IMR-90 (cell line): ENCODE measurements around the gene NDEL1. TPM values are rescaled to one million over a fixed set of nuclear protein-coding genes. Genes with fewer than 3 reads are reported as not detected.

Source experiments
- ATAC-seq: fragments of 200-7000 bp; cut with Tn5 transposase; 2 replicates; pipeline ENCODE4 v1.9.1; 2020; ENCODE audit warnings: low read depth, mild to moderate bottlenecking, moderate library complexity
- BruUV-seq: library from RNA; stranded (reverse); fragments of 400-500 nt; replicated peaks from 2 replicates; lab custom pipeline; 2021; lab: Mats Ljungman, UMichigan
- CTCF ChIA-PET: fragments of 300-600 bp; formaldehyde crosslinking; extraction: SDS; loops from one replicate; lab custom pipeline; 2021; ENCODE audit warnings: antibody characterized with exemption; lab: Yijun Ruan, JAX
- POLR2A ChIA-PET: fragments of 300-600 bp; sonication (Branson Sonifier 250); formaldehyde crosslinking; loops from one replicate; lab custom pipeline; 2022; ENCODE audit warnings: antibody characterized with exemption; ENCODE audit not compliant: unreplicated experiment; lab: Charles Lee
- DNase-seq: peaks from one replicate; pipeline ENCODE4 v3.0.0; 2013
- H2AFZ ChIP-seq: replicated peaks from 2 replicates; pipeline ENCODE3; 2013; ENCODE audit warnings: low read length, mild to moderate bottlenecking; ENCODE audit not compliant: poor library complexity
- H2AK5ac ChIP-seq: 2 replicates; pipeline ENCODE4 v1.6.1; 2013; ENCODE audit warnings: low read depth, low read length, inconsistent platforms
- H2AK9ac ChIP-seq: replicated peaks from 2 replicates; pipeline ENCODE3; 2013; ENCODE audit warnings: mild to moderate bottlenecking, low read depth, low read length, moderate library complexity; ENCODE audit not compliant: poor library complexity
- H2BK120ac ChIP-seq: 2 replicates; pipeline ENCODE4 v1.6.1; 2013; ENCODE audit warnings: low read depth, low read length, inconsistent platforms
- H2BK15ac ChIP-seq: 3 replicates; pipeline ENCODE4 v1.6.1; 2013; ENCODE audit warnings: low read depth, low read length, inconsistent platforms
- H2BK20ac ChIP-seq: 2 replicates; pipeline ENCODE4 v1.6.1; 2013; ENCODE audit warnings: low read depth, mild to moderate bottlenecking, inconsistent platforms, low read length, moderate library complexity
- H2BK5ac ChIP-seq: 2 replicates; pipeline ENCODE4 v1.6.1; 2013; ENCODE audit warnings: mild to moderate bottlenecking, low read depth, low read length, inconsistent platforms; ENCODE audit not compliant: poor library complexity, severe bottlenecking
- H3K14ac ChIP-seq: replicated peaks from 2 replicates; pipeline ENCODE4 v1.6.1; 2013; ENCODE audit warnings: low read depth, low read length, inconsistent platforms
- H3K18ac ChIP-seq: 2 replicates; pipeline ENCODE4 v1.6.1; 2013; ENCODE audit warnings: low read depth, low read length, control low read depth
- H3K23ac ChIP-seq: 2 replicates; pipeline ENCODE4 v1.6.1; 2013; ENCODE audit warnings: low read depth, low read length, inconsistent platforms
- H3K27ac ChIP-seq: 2 replicates; pipeline ENCODE4 v1.5.1; 2013; ENCODE audit warnings: mild to moderate bottlenecking, control low read depth, low read length; ENCODE audit not compliant: insufficient read depth
- H3K27me3 ChIP-seq: 2 replicates; pipeline ENCODE4 v1.6.1; 2013; ENCODE audit warnings: low read length; ENCODE audit not compliant: control insufficient read depth, insufficient read depth
- H3K36me3 ChIP-seq: 2 replicates; pipeline ENCODE4 v1.6.1; 2013; ENCODE audit warnings: low read length, mixed read lengths; ENCODE audit not compliant: control insufficient read depth, insufficient read depth
- H3K4ac ChIP-seq: 2 replicates; pipeline ENCODE4 v1.6.1; 2013; ENCODE audit warnings: low read depth, low read length, inconsistent platforms
- H3K4me1 ChIP-seq: 2 replicates; pipeline ENCODE4 v1.6.1; 2013; ENCODE audit warnings: low read length, mixed read lengths; ENCODE audit not compliant: control insufficient read depth, insufficient read depth
- H3K4me2 ChIP-seq: 2 replicates; pipeline ENCODE4 v1.6.1; 2013; ENCODE audit warnings: low read depth, mild to moderate bottlenecking, control low read depth, low read length, moderate library complexity
- H3K4me3 ChIP-seq: 2 replicates; pipeline ENCODE4 v1.5.1; 2013; ENCODE audit warnings: low read depth, mild to moderate bottlenecking, control low read depth, low read length, moderate library complexity; ENCODE audit not compliant: insufficient read depth
- H3K56ac ChIP-seq: 2 replicates; pipeline ENCODE4 v1.6.1; 2013; ENCODE audit warnings: low read length, inconsistent platforms; ENCODE audit not compliant: insufficient read depth; ENCODE audit errors: extremely low read depth
- H3K79me1 ChIP-seq, 2 experiments: 2 replicates each; pipeline ENCODE4 v1.6.1; 2013; ENCODE audit warnings: low read length in 2 of 2, inconsistent platforms in 1 of 2, low read depth in 1 of 2
- H3K9ac ChIP-seq: 2 replicates; pipeline ENCODE4 v1.6.1; 2013; ENCODE audit warnings: low read depth, low read length, control low read depth
- H3K9me1 ChIP-seq: 2 replicates; pipeline ENCODE4 v1.6.1; 2013; ENCODE audit warnings: low read length, inconsistent platforms; ENCODE audit not compliant: insufficient read depth
- H3K9me3 ChIP-seq: 2 replicates; pipeline ENCODE4 v1.6.1; 2013; ENCODE audit warnings: low read length; ENCODE audit not compliant: control insufficient read depth, insufficient read depth
- H4K20me1 ChIP-seq: 2 replicates; pipeline ENCODE4 v1.6.1; 2013; ENCODE audit warnings: low read length, inconsistent platforms; ENCODE audit not compliant: insufficient read depth
- H4K5ac ChIP-seq: 2 replicates; pipeline ENCODE4 v1.6.1; 2013; ENCODE audit warnings: mild to moderate bottlenecking, low read depth, low read length, control low read depth
- H4K8ac ChIP-seq, 2 experiments: 2 replicates each; pipeline ENCODE4 v1.6.1; 2013; ENCODE audit warnings: low read depth in 2 of 2, low read length in 2 of 2, control low read depth in 1 of 2, inconsistent platforms in 1 of 2
- H4K91ac ChIP-seq: 2 replicates; pipeline ENCODE4 v1.6.1; 2013; ENCODE audit warnings: low read depth, low read length, inconsistent platforms; ENCODE audit not compliant: insufficient read depth
- BHLHE40 ChIP-seq: fragments of 150-350 bp; IDR thresholded peaks from 2 replicates; pipeline ENCODE4 v1.6.1; 2016; ENCODE audit warnings: mild to moderate bottlenecking, low read depth, low read length
- CEBPB ChIP-seq: IDR thresholded peaks from 2 replicates; pipeline ENCODE4 v1.6.1; 2012; ENCODE audit warnings: low read depth, low read length, improper control_type of control experiment
- CHD1 ChIP-seq: IDR thresholded peaks from 2 replicates; pipeline ENCODE4 v1.6.1; 2012; ENCODE audit warnings: low read depth, low read length, improper control_type of control experiment
- CTCF ChIP-seq: conservative IDR thresholded peaks from 2 replicates; pipeline ENCODE4 v1.5.1; 2012; ENCODE audit warnings: mild to moderate bottlenecking, low read depth, low read length, improper control_type of control experiment
- FOS ChIP-seq: fragments of 150-350 bp; IDR thresholded peaks from 2 replicates; pipeline ENCODE4 v1.6.1; 2016; ENCODE audit warnings: low read depth, low read length
- MAFK ChIP-seq: IDR thresholded peaks from 2 replicates; pipeline ENCODE4 v1.6.1; 2012; ENCODE audit warnings: low read depth, low read length, improper control_type of control experiment
- MAZ ChIP-seq: IDR thresholded peaks from 2 replicates; pipeline ENCODE4 v1.6.1; 2012; ENCODE audit warnings: low read depth, mild to moderate bottlenecking, low read length, improper control_type of control experiment, moderate library complexity, borderline replicate concordance
- MXI1 ChIP-seq: IDR thresholded peaks from 2 replicates; pipeline ENCODE4 v1.6.1; 2012; ENCODE audit warnings: low read depth, mild to moderate bottlenecking, low read length, moderate library complexity, borderline replicate concordance
- NFE2L2 ChIP-seq: fragments of 150-350 bp; IDR thresholded peaks from 2 replicates; pipeline ENCODE4 v1.6.1; 2016; ENCODE audit warnings: low read depth, mild to moderate bottlenecking, low read length
- POLR2A ChIP-seq: IDR thresholded peaks from 2 replicates; pipeline ENCODE4 v1.6.1; 2012; ENCODE audit warnings: mild to moderate bottlenecking, low read depth, low read length
- RAD21 ChIP-seq: IDR thresholded peaks from 2 replicates; pipeline ENCODE4 v1.6.1; 2012; ENCODE audit warnings: low read length, improper control_type of control experiment
- RCOR1 ChIP-seq: IDR thresholded peaks from 2 replicates; pipeline ENCODE4 v1.6.1; 2012; ENCODE audit warnings: mild to moderate bottlenecking, low read length, improper control_type of control experiment; ENCODE audit not compliant: insufficient replicate concordance
- RFX5 ChIP-seq: IDR thresholded peaks from 2 replicates; pipeline ENCODE4 v1.8.0; 2012; ENCODE audit warnings: low read depth, mild to moderate bottlenecking, low read length, moderate library complexity
- SMC3 ChIP-seq: fragments of 150-350 bp; IDR thresholded peaks from 2 replicates; pipeline ENCODE4 v1.6.1; 2016; ENCODE audit warnings: low read depth, mild to moderate bottlenecking, antibody characterized with exemption, low read length, moderate library complexity
- USF2 ChIP-seq: fragments of 150-350 bp; IDR thresholded peaks from 2 replicates; pipeline ENCODE4 v1.6.1; 2017; ENCODE audit warnings: mild to moderate bottlenecking, antibody characterized with exemption, low read length, low read depth
- WGBS, 2 experiments: methylation state at CpG; one replicate each; pipeline versions ENCODE4 v1.1.5 to v1.1.7; 2013; ENCODE audit warnings: missing lambda C conversion rate in 2 of 2; ENCODE audit not compliant: insufficient read length in 1 of 2; ENCODE audit errors: extremely low coverage in 2 of 2; 5-methylcytosine and 5-hydroxymethylcytosine counted together
- dilution Hi-C: fragments of 300-500 bp; cut with HindIII; formaldehyde crosslinking; loops from one replicate; pipeline ENCODE4 v1.14.3; 2018; ENCODE audit warnings: low sequenced_read_pairs; ENCODE audit not compliant: unreplicated experiment
- in situ Hi-C: fragments of 300-500 bp; cut with MboI; formaldehyde crosslinking; loops from 3 replicates; pipeline ENCODE4 v1.14.3; 2019; ENCODE audit warnings: low sequenced_read_pairs, inconsistent platforms, mixed read lengths
- intact Hi-C: fragments of 100-400 bp; cut with micrococcal nuclease; formaldehyde crosslinking; loops from 2 replicates; pipeline ENCODE4 v1.10.0; 2022
- polyA plus RNA-seq, 3 experiments: library from polyadenylated mRNA; depleted of rRNA; stranded (reverse); fragments of >200 nt; gene quantifications; 2 replicates each; pipeline ENCODE4 v1.2.3, GENCODE V29; 2012; ENCODE audit warnings: low replicate concordance in 1 of 3
- total RNA-seq: library from RNA; depleted of rRNA; stranded (reverse); fragments of >200 nt; gene quantifications from 2 replicates; pipeline ENCODE4 v1.2.3, GENCODE V29; 2012
- TF ChIP-seq, protein P1 (sequence below): fragments of 150-350 bp; IDR thresholded peaks from 2 replicates; pipeline ENCODE4 v1.6.1; 2016; ENCODE audit warnings: low read depth, mild to moderate bottlenecking, low read length, moderate library complexity, borderline replicate concordance

Gene NDEL1
- total and polyA plus RNA-seq, 2 of the 4 experiments (the other 2 are of a cell fraction) = 28.9 to 95.6 TPM

DNA sequence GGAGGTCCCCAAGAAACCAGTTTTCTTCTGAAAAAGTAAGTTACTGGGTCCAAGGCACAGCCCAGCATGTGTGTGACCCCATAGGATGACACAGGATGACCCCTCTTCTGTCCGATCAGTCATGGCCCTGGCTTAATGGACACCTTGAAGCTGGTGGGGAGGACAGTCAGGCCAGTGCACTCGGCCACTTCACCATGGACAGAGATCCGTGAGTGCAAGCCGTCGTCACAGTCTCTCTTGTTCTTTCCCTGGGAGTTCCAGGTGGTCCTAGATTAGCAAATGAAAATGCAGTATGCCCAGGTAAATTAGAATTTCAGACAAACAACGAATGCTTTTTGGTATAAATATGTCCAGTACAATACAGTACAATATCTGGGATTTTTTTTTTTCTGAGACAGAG is 36.7 kb upstream of the NDEL1 start:
- intact Hi-C loops = no loop called here
- no peak overlapping the region for H3K9ac ChIP-seq
- dilution Hi-C loops = no loop called here
- no peaks in the 10 kb centered on the region for H3K9me3 ChIP-seq
- H4K5ac ChIP-seq = no peak overlapping the region
- H4K20me1 ChIP-seq = no peaks in the 10 kb centered on the region
- no peaks in the 10 kb centered on the region for H3K9me1 ChIP-seq
- no peak overlapping the region for H3K4me3 ChIP-seq
- H3K27me3 ChIP-seq = peaks cover 39% of the 10 kb centered on the region
- no peak overlapping the region for H2AFZ ChIP-seq
- H3K27ac ChIP-seq = no peak overlapping the region
- H3K4ac ChIP-seq = no peak overlapping the region
- TF ChIP-seq CHD1 (no peak), SMC3 (no peak), FOS (no peak), NFE2L2 (no peak), RFX5 (no peak), MXI1 (no peak), RCOR1 (no peak), POLR2A (no peak), MAFK (no peak), MAZ (no peak), RAD21 (no peak), USF2 (no peak), CTCF (no peak), BHLHE40 (no peak), CEBPB (no peak)
- TF ChIP-seq, protein P1, sequence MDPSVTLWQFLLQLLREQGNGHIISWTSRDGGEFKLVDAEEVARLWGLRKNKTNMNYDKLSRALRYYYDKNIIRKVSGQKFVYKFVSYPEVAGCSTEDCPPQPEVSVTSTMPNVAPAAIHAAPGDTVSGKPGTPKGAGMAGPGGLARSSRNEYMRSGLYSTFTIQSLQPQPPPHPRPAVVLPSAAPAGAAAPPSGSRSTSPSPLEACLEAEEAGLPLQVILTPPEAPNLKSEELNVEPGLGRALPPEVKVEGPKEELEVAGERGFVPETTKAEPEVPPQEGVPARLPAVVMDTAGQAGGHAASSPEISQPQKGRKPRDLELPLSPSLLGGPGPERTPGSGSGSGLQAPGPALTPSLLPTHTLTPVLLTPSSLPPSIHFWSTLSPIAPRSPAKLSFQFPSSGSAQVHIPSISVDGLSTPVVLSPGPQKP = no peak
- no peaks in the 10 kb centered on the region for H3K36me3 ChIP-seq
- 62% methylated on average over 4 of the region's 6 CpGs; no CpG with 5 or more reads in 1 of the 2 experiments for WGBS, 2 experiments
- no peak overlapping the region for H2AK9ac ChIP-seq
- H3K23ac ChIP-seq = no peak overlapping the region
- BruUV-seq = no TSS peak
- H3K4me2 ChIP-seq = no peak overlapping the region
- POLR2A ChIA-PET = no interaction called here
- in situ Hi-C loops = no loop called here
- no peaks in the 10 kb centered on the region for H3K79me1 ChIP-seq
- no peak overlapping the region for H2BK20ac ChIP-seq
- H3K4me1 ChIP-seq = 0 out of 2 replicates have a peak, but pooled peaks cover 1% of the 10 kb centered on the region
- H3K56ac ChIP-seq = no peak overlapping the region
- ATAC-seq = no peak
- no peak overlapping the region for H2AK5ac ChIP-seq
- no peak overlapping the region for H2BK120ac ChIP-seq
- no peak for DNase-seq
- no peak overlapping the region for H3K14ac ChIP-seq
- no peak overlapping the region for H3K18ac ChIP-seq
- H4K91ac ChIP-seq = no peak overlapping the region
- no peak overlapping the region for H2BK15ac ChIP-seq
- no peak overlapping the region for H4K8ac ChIP-seq
- CTCF ChIA-PET = no interaction called here
- no peak overlapping the region for H2BK5ac ChIP-seq
